Activated CD4-positive, CD25-positive, alpha-beta regulatory T cell treated with anti-CD3 and anti-CD28 coated beads, Interleukin-2, amount 50 U/mL, for 24 hours (primary cell): ENCODE data around the gene CIZ1.

Source experiments
- ATAC-seq, 2 donors: fragments of 150-1000 bp; cut with Tn5 transposase; one replicate each; pipeline ENCODE4 v1.10.0; 2021; ENCODE audit warnings: mild to moderate bottlenecking in 1 of 2, moderate library complexity in 1 of 2

The CIZ1 gene

DNA sequence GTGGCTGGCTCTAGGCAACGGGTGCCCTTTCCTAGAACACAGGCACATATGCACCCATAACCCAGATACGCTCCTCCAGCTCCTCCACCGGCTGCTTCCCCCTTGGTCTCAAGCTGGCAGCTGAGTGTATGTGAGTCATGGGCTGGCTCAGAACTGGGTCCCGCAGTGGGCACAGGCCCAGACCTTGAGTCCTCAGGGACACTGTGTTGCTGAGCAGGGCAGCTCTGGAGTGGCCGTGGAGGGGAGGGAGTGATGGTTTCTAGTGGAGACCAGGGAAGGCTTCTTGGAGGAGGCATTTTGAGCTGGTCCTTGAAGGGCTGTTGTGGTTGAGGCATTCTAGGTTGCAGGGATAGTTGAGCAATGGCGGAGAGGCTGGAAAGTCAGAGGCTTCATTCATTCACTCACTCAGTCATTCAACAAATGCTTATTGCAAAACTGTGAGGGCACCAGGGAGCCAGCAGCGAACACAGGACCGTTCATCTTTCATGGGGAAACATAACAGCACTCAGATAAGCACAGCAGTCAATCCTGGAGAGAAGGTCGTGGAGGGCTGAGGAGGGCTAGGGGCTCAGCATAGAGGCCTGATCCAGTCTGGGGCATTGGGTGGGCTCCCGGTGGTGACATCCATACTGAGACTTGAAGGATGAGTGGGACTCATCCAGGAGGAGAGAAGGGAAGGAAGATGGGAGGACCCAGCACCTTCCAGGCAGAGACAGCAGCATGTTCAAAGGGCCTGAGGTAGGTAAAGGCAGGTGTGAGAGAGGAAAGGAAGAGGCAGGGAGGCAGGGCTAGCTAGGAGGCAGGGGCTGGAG, 29.0 kb downstream of the CIZ1 start:
- no peak for ATAC-seq

DNA sequence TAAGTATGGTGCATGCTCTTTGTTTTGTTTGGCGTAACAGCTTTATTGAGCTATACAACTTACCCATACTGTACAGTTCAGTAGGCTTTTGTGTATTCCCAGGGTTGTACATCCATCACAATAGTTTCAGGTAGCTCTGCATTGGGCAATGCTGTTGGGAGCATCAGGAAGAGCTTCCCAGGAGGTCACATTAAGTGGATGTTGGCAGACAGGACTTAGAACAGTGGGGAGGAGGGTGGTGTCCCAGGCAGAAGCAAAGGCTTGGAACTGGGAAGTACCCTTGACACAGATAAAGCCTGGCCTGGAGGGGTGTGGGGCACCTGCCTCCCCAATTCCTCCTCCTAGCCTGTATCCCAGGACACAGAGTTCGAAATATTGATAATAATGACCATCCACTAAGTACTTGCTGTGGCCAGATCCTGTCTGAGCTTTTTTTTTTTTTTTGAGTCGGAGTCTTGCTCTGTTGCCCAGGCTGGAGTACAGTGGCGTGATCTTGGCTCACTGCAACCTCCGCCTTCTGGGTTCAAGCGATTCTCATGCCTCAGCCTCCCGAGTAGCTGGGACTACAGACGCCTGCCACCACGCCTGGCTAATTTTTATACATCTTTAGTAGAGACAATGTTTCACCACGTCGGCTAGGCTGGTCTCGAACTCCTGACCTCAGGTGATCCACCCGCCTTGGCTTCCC, 30.0 kb downstream of the CIZ1 start:
- no peak for ATAC-seq

DNA sequence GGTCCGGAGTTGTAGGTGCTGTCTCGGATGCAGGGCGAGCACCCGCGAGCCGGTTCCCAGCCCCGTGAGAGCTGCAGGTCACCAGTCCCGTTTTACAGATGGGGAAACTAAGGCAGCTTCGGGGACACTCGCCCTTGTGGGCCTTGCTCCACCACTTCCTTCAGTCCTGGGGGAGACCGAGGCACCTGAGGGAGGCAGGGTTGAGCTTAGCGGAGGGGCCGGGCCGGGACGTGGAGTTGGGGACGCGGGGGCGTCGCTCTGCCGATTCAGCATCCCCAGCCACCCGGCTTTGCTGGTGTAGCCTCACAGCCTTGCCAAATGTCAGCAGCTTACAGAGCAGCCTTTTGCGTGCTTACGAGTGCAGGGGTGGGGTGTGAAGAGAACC, 30.8 kb downstream of the CIZ1 start:
- ATAC-seq: peak; percentile 28 to 49

DNA sequence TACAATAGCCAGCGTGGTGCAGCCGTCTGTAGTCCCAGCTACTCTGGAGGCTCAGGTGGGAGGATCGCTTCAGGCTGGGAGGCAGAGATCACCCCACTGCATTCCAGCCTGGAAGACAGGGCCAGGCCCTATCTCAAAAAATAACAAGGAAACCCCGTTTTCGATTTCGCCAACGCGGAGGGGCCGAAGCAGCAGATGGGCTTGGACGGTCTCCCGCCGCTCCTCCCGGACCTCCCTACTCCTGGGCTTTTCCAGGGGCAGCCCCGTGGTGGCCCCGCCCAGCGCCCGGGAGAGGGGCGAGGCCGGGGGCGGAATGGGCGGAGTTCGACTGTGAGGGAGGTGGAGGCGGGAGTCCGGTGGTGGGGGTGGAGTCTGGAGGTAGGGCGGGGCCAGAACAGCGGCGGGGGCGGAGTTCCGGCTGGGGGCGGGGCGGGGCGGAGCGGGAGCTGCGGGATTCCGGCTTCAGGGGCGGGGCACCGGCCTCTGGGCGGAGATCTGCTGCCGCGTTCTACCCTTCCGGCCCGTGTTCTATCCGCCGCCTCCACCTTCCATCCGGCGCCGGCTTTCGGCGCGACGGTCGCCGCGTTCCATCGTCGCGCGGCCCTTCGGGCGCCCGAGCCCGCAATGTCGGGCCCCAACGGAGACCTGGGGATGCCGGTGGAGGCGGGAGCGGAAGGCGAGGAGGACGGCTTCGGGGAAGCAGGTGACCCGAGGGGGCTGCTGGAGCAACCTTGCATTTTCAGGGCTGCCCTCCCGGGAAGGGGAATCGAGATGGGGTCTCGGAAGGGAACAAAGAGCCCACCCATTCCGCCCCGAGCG, 31.4 kb downstream of the CIZ1 start, which contains the start of gene BBLN:
BBLN (plus strand) TSS at position 482 of the 819 bp plus-strand sequence; CDS start at position 625, 143 bp downstream.
- peak; percentile 87 to 89 for ATAC-seq

DNA sequence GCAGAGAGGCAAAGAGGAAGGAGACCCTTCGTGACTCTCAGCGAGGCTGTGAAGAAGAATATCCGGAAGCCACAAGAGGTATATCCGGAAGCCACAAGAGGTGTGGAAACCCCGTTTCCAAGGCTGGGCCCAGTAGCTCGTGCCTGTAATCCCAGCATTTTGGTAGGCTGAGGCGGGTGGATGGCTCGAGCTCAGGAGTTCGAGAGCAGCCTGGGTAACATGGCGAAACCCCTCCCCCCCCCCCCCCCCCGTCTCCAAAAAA, 31.9 kb downstream of the CIZ1 start:
- ATAC-seq: peak; percentile 19 to 21

DNA sequence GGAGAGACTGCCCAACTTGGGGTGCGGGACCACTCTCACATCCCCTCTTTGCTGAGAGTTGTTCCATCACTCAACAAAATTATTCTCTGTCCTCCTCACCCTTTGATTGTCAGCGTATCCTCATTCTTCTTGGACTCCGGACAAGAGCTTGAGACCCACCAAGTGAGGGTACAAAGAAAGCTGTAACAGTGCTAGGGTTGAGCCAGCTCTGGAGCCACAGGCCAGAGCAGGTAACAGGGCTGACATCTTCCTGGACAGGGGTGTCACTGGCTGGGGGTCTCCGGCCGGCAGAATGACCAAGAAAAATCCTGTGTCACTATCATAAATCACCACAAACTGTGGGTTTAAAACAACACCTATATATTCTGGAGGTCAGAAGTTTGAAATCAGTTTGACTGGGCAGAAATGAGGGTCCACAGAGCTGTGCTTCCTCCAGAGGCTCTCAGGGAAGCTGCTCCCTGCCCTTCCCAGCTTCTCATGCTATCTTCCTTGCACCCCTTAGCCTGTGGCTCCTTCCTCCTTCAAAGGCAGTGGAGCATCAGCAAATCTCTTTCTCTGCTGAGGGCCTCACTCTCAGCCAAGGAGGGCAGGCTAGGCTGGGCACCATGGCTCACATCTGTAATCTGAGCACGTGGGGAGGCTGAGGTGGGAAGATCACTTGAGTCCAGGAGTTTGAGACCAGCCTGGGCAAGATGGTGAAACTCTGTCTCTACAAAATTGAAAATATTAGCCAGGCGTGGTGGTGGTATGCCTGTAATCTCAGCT, 35.5 kb downstream of the CIZ1 start:
- no peak for ATAC-seq

DNA sequence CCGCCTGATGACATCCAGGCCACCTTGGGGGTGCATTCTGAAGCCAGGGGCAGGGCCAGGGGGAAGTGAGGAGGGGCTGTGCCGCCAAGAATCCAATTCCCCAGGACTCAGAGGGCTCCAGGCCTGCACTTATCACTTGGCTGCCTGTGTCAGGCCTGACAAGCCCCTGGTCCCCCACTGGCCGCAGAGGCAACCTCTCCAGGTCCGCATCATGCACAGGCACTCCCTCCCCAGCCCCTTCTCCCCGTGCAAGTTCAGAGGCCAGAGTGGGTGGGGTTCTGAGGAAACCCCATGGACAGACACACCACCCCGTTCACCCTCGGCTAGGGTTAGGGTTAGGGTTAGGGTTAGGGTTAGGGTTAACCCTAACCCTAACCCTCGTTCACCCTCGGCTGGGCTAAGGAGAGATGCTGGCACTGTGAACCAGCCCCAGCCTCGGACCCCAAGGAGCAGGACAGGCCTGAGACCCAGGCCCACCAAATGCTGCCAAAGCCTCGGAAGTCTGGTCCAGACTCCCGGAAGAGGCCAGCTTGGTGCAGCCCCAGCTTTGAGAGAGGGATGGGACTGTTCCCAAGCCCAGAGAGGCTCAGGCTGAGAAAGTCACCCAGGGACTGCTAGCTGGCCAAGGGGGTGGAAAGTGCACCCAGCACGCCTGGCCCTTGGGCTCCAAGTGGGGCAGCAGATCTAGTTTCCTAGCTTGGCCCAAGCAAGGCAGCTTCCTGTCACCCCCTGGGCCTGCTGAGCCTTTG, 37.3 kb downstream of the CIZ1 start:
- no peak for ATAC-seq

DNA sequence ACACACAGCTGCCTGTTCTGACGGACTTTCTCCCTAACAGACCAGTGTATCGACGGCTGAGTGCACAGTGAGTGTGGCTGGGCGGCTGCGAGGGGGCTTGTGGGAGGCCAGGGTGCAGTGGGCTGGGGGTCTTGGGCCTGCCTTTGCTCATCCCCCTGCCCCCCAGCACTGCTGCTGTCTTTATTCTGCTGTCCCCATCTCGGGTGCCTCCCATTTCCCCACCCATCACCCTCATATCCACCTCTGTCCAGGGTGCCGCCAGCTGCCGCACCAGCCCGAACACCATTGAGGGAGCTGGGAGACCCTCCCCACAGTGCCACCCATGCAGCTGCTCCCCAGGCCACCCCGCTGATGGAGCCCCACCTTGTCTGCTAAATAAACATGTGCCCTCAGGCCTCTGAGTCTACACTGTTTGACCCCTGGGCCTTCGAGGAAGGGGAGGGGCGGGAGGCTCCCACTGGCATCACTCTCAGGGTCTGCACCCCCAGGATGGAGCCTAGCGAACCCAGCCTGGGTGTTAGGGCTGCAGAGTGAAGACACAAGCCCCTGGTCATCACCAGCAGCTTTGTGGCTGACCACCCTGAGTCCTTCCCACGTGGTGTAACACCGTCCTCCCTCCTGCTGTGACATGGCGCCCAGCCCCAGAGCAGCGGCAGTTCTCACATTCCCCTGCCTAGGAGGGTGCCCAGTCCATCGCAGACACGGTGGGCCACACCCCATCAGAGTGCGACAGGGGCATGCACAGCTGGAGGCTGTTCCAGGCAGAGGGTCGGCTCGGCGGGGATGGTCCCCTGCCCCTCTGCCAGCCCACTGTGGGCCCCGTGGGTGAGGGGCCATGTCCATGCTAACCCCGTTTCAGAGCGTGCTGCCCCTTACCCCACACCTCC, 38.1 kb downstream of the CIZ1 start:
- no peak for ATAC-seq

DNA sequence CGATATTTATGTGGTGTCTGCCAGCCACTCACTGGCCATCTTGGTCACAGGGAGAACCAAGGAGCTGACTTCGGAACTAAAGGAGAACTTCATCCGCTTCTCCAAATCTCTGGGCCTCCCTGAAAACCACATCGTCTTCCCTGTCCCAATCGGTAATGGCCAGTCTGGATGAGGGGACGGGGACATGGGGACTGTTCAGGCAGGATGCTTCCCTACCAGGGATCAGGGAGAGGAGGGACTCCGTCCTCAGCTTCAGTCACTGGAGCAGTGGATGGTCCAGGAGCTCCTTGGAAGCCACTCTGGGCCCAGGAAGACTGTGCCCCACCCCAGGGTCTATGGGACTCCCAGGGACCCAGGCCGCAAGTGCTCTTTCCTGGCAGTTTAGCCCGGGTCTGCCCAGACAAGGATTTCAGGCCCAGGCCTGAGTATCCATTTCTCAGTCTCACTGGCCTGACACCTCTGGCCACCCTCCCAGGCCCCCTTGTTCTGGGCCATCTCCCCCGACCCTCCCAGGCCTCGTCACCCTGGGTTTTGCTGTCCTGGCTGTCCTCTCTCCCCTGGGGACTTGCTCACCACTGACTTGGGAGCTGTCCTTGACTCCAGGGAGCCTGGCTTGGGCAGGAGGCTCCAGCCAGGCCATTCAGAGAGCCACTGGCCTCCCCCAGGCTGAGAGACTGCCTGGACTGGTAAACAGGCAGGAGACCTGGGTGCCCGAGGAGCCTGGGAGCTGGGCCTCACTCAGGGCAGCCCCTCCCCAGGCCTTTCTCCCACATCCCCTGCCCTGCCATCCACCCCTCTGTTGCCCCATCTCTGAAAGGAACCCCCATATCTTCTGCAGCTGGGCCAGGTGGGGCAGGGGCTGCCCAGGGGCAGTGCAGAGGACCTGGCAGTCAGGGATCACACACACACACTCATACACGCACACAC, 39.0 kb downstream of the CIZ1 start:
- ATAC-seq: no peak

DNA sequence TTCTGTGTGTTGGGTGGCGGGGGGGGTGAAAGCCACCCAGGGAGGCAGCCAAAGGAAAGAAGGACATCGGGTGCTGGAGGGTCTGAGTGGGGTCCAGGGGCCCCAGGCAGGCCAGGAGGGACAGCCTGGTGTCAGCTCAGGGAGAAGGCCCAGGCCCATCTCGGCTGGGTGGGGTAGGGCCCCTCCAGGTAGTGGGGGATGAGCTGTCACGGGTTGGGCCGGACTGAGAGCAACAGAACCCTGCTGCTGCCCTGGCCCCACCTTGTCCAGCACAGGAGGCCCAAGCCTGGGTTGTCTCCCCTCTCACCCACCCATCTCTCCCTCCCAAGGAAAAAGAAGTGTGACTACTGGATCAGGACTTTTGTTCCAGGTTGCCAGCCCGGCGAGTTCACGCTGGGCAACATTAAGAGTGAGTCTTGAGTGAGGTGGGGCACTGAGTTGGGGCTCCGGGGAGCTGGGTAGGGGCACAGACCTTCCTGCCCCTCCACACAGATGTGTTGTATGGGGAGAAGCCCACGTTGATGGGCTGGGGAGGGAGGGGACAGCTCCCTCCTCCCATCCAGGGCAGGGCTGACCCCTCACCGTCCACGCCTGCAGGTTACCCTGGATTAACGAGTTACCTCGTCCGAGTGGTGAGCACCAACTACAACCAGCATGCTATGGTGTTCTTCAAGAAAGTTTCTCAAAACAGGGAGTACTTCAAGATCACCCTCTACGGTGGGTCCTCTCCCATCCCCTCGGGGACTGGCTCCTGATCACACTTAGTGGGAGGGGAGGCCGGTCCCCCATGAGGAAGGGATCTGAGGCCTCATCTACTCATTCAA, 39.9 kb downstream of the CIZ1 start:
- ATAC-seq: no peak

DNA sequence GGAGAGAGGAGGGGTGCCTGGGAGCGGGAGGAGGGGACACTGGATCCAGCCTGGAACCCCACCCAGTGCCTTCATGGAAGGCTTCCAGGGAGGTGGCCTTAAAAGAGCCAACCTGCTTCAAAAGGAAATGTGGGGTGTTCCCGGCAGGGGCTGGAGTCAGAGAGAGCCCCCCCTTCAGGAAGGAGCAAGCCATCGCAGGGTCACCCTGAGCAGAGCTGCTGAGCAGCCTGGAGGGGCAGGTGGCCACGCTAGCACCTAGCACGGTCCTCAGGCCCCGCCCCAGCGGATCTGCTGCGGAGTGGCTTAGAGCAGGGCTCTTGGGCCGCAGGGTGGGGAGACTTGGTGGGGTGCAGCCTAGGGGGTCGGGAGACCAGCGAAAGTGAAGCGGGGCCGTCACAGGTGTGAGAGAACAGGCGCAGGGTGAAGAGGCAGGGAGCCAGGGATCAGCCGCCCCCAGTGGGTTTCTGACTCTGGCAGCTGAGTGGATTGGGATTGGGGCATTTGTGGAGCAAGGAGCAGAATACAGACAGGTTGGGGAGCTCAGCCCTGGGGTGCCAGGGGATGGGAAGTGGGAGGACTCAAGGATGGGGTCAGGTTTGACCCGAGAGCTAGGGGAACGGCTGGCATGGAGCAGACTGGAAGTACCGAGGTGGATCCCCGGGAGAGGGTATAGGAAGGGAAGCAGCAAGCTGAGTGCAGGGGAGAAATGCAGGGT, 40.6 kb downstream of the CIZ1 start:
- ATAC-seq: no peak

DNA sequence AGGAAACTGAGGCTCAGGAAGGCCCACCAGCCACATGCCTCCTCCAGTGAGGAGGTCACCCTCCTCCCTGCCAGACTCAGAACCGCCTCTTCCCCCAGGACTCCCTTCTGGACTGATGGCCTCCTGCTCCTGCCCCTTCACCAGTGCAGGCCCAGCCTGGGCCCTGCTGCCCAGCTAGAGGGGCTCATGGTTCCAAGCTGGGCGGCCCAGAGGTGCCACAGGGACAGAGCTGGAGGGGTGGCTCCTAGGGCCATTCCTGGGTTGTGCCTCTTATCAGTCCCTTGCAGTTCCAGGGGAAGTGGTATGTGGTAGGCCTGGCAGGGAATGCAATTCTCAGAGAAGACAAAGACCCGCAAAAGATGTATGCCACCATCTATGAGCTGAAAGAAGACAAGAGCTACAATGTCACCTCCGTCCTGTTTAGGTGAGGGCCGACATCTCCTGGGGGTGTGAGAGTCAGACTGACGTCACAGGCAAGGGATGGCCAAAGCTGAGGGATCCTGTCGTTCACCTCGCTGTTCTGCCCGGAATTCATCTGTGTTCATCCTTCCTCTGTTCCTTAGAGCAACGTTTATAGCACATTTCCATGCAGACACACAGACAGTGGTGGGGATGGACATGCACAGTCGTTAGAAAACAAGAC, 41.3 kb downstream of the CIZ1 start:
- no peak for ATAC-seq

DNA sequence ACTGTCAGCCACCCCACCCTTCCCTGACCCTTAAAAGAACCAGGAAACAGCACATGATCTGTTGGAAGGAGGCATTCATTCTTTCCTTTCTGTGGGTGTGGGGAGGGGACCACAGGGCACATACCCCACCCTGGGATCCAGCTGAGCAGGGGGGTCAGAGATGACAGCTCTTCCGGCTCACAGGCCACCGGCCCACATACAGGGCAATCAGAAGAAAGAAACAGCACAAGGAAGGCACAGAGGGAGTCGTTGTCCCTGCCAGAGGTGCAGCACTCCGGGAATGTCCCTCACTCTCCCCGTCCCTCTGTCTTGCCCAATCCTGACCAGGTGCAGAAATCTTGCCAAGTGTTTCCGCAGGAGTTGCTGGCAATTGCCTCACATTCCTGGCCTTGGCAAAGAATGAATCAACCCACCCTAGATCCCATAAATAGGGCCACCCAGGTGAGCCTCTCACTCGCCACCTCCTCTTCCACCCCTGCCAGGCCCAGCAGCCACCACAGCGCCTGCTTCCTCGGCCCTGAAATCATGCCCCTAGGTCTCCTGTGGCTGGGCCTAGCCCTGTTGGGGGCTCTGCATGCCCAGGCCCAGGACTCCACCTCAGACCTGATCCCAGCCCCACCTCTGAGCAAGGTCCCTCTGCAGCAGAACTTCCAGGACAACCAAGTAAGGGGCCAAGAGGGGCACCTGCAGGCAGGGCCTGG, 42.2 kb downstream of the CIZ1 start, which contains the start of gene LCN2:
LCN2 (plus strand) TSS at position 453 of the 701 bp plus-strand sequence; CDS start at position 526, 73 bp downstream.
- no peak for ATAC-seq

DNA sequence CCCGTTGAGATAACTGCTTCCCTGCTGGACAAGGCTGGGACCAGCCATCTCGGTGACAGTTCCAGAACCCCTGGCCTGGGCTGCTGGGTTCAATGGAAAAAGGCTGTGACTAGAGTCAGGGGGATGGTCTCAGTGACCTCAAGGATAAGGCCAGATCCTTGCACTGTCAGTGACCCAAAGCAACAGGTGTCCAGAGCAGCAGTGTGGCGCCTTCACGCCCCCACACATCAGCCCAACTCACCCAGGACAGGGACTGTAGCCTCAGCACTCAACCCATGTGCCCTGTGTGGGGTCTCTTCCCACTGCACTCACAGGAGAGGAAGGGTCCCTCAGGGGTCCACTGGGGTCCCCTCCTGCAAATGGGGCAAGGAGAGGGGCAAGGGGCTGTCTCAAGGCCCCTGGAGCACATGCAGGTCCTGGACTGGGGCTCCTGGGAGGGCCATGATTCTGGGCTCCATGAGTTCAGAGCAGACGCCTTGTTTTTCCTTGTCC, 42.8 kb downstream of the CIZ1 start:
- no peak for ATAC-seq

DNA sequence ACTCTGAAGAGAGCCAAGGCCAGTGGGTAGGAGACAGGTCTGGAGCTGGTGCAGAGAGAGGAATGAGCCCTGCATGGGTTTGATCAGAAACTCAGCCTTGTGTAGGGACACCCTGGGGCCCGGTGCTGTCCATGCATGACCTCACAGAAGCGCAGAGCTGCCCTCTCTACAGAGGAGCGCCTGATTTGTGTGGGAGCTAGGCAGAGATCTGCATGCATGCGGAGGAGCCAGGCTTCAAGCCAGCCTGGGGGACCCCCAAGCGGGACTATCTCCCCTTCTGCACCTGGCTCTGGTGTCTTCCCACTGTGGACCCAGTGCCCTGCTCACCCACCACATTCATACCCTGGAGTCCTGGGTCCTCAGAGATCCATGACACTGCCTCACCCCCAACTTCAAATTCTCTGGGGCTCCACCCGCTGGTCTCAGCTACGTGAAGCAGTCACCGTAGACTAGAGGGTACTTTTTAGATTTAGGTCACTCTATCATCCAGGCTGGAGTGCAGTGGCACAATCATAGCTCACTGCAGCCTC, 44.7 kb downstream of the CIZ1 start:
- ATAC-seq: no peak

DNA sequence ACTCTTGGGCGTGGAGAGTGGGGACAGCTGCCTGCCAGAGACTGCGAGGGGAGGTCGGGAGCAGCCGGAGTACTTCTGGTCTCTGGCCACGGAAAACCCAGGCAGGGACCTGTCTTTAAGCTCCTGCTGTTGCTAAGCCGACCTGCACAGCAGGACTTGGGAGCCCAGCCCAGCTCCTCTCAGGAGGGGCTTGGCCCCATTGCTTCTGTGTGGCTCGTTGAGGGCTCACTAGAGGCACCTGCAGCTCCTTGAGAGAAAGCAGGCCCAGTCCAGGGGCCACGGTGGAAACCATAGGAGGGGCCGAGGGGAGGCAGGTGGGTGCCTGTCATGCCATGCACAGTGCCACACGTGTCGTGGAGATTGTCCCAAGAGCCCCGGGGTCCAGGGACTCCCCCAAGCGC, 45.4 kb downstream of the CIZ1 start:
- ATAC-seq: no peak
